ENCODE measurements around the gene CRACR2A.
A peak's percentile ranks its signal among the peaks of the same experiment; 100 is the strongest.

Gene CRACR2A

GRCh38 chr12:3768911-3769447, 16.1 kb upstream of the CRACR2A start:
- Mint-ChIP-seq H3K27ac (no peak overlapping the region), H3K4me3 (no peak overlapping the region), H3K9me3 (ENCODE audit: low read depth) (no peaks in the 10 kb centered on the region), H3K36me3 (peaks cover 8% of the 10 kb centered on the region), H3K4me1 (ENCODE audit: low read depth) (peaks cover 4% of the 10 kb centered on the region), H3K27me3 (no peaks in the 10 kb centered on the region)

- Mint-ChIP-seq H3K27me3 (no peaks in the 10 kb centered on the region), H3K9me3 (ENCODE audit: low read depth) (no peaks in the 10 kb centered on the region), H3K27ac (no peak overlapping the region), H3K36me3 (peaks cover 3% of the 10 kb centered on the region), H3K4me3 (no peak overlapping the region), H3K4me1 (ENCODE audit: low read depth) (peaks cover 2% of the 10 kb centered on the region)
Observed at GRCh38 chr12:3761116-3761735, 8.3 kb upstream of the CRACR2A start.

- H3K27ac Mint-ChIP-seq, result no peak overlapping the region
- peaks cover 3% of the 10 kb centered on the region for H3K36me3 Mint-ChIP-seq
- H3K4me1 Mint-ChIP-seq (ENCODE audit: low read depth), result peaks cover 6% of the 10 kb centered on the region
- no peak overlapping the region for H3K4me3 Mint-ChIP-seq
- no peaks in the 10 kb centered on the region for H3K27me3 Mint-ChIP-seq
- no peaks in the 10 kb centered on the region for H3K9me3 Mint-ChIP-seq (ENCODE audit: low read depth)
Observed at GRCh38 chr12:3759878-3760277, 7.0 kb upstream of the CRACR2A start.

GRCh38 chr12:3757261-3757660, 4.4 kb upstream of the CRACR2A start:
- H3K9me3 Mint-ChIP-seq (ENCODE audit: low read depth), result no peaks in the 10 kb centered on the region
- H3K27me3 Mint-ChIP-seq, result no peaks in the 10 kb centered on the region
- H3K4me1 Mint-ChIP-seq (ENCODE audit: low read depth), result peaks cover 24% of the 10 kb centered on the region
- peaks cover 3% of the 10 kb centered on the region for H3K36me3 Mint-ChIP-seq
- no peak overlapping the region for H3K4me3 Mint-ChIP-seq
- H3K27ac Mint-ChIP-seq, result no peak overlapping the region

- Mint-ChIP-seq H3K27ac (peak overlapping the region; percentile 28), H3K36me3 (peaks cover 7% of the 10 kb centered on the region)
Observed at GRCh38 chr12:3755898-3756297, 3.0 kb upstream of the CRACR2A start.

GRCh38 chr12:3753544-3754284, 805 bp upstream of the CRACR2A start:
- peaks cover 9% of the 10 kb centered on the region for H3K36me3 Mint-ChIP-seq
- H3K27me3 Mint-ChIP-seq, result no peaks in the 10 kb centered on the region
- peaks cover 52% of the 10 kb centered on the region for H3K4me1 Mint-ChIP-seq (ENCODE audit: low read depth)
- peak overlapping the region; percentile 98 for H3K4me3 Mint-ChIP-seq
- peak overlapping the region; percentile 99 for H3K27ac Mint-ChIP-seq
- no peaks in the 10 kb centered on the region for H3K9me3 Mint-ChIP-seq (ENCODE audit: low read depth)

More at GRCh38 chr12:3755898-3756297, 3.0 kb upstream of the CRACR2A start:
- H3K9me3 Mint-ChIP-seq (ENCODE audit: low read depth), result no peaks in the 10 kb centered on the region
- no peaks in the 10 kb centered on the region for H3K27me3 Mint-ChIP-seq
- no peak overlapping the region for H3K4me3 Mint-ChIP-seq
- H3K4me1 Mint-ChIP-seq (ENCODE audit: low read depth), result peaks cover 37% of the 10 kb centered on the region

GRCh38 chr12:3752096-3752709, 706 bp downstream of the CRACR2A start:
- Mint-ChIP-seq H3K4me3 (peak overlapping the region; percentile 98), H3K27me3 (no peaks in the 10 kb centered on the region), H3K9me3 (ENCODE audit: low read depth) (no peaks in the 10 kb centered on the region), H3K36me3 (peaks cover 13% of the 10 kb centered on the region), H3K27ac (peak overlapping the region; percentile 98), H3K4me1 (ENCODE audit: low read depth) (peaks cover 60% of the 10 kb centered on the region)

- peaks cover 60% of the 10 kb centered on the region for H3K4me1 Mint-ChIP-seq (ENCODE audit: low read depth)
- peaks cover 21% of the 10 kb centered on the region for H3K36me3 Mint-ChIP-seq
- no peaks in the 10 kb centered on the region for H3K27me3 Mint-ChIP-seq
- no peaks in the 10 kb centered on the region for H3K9me3 Mint-ChIP-seq (ENCODE audit: low read depth)
- H3K27ac Mint-ChIP-seq, result peak overlapping the region; percentile 98
- H3K4me3 Mint-ChIP-seq, result peak overlapping the region; percentile 98
Observed at GRCh38 chr12:3751151-3752095, 1.5 kb downstream of the CRACR2A start.

- Mint-ChIP-seq H3K4me1 (ENCODE audit: low read depth) (peaks cover 57% of the 10 kb centered on the region), H3K4me3 (peak overlapping the region; percentile 98), H3K9me3 (ENCODE audit: low read depth) (no peaks in the 10 kb centered on the region), H3K27me3 (no peaks in the 10 kb centered on the region), H3K27ac (peak overlapping the region; percentile 98), H3K36me3 (peaks cover 27% of the 10 kb centered on the region)
Observed at GRCh38 chr12:3750616-3751015, 2.3 kb downstream of the CRACR2A start.

GRCh38 chr12:3748620-3749019, 4.3 kb downstream of the CRACR2A start:
- Mint-ChIP-seq H3K36me3 (peaks cover 27% of the 10 kb centered on the region), H3K4me1 (ENCODE audit: low read depth) (peaks cover 48% of the 10 kb centered on the region), H3K9me3 (ENCODE audit: low read depth) (no peaks in the 10 kb centered on the region), H3K27ac (no peak overlapping the region), H3K4me3 (no peak overlapping the region), H3K27me3 (no peaks in the 10 kb centered on the region)

GRCh38 chr12:3747976-3748619, 4.8 kb downstream of the CRACR2A start:
- Mint-ChIP-seq H3K36me3 (peaks cover 27% of the 10 kb centered on the region), H3K4me1 (ENCODE audit: low read depth) (peaks cover 44% of the 10 kb centered on the region), H3K27ac (peak overlapping the region; percentile 34), H3K27me3 (no peaks in the 10 kb centered on the region), H3K9me3 (ENCODE audit: low read depth) (no peaks in the 10 kb centered on the region), H3K4me3 (no peak overlapping the region)

- Mint-ChIP-seq H3K27me3 (no peaks in the 10 kb centered on the region), H3K9me3 (ENCODE audit: low read depth) (no peaks in the 10 kb centered on the region), H3K4me1 (ENCODE audit: low read depth) (peaks cover 44% of the 10 kb centered on the region), H3K27ac (no peak overlapping the region), H3K4me3 (no peak overlapping the region), H3K36me3 (peaks cover 31% of the 10 kb centered on the region)
Observed at GRCh38 chr12:3747543-3747942, 5.4 kb downstream of the CRACR2A start.

- peaks cover 38% of the 10 kb centered on the region for H3K4me1 Mint-ChIP-seq (ENCODE audit: low read depth)
- no peaks in the 10 kb centered on the region for H3K9me3 Mint-ChIP-seq (ENCODE audit: low read depth)
- peaks cover 31% of the 10 kb centered on the region for H3K36me3 Mint-ChIP-seq
- no peaks in the 10 kb centered on the region for H3K27me3 Mint-ChIP-seq
- H3K27ac Mint-ChIP-seq, result no peak overlapping the region
- H3K4me3 Mint-ChIP-seq, result no peak overlapping the region
Observed at GRCh38 chr12:3746758-3747157, 6.2 kb downstream of the CRACR2A start.

GRCh38 chr12:3745152-3745551, 7.8 kb downstream of the CRACR2A start:
- Mint-ChIP-seq H3K36me3 (peaks cover 30% of the 10 kb centered on the region), H3K27me3 (no peaks in the 10 kb centered on the region), H3K9me3 (ENCODE audit: low read depth) (no peaks in the 10 kb centered on the region), H3K4me1 (ENCODE audit: low read depth) (peaks cover 24% of the 10 kb centered on the region), H3K27ac (no peak overlapping the region), H3K4me3 (no peak overlapping the region)
